ENCODE results near the gene KIF6. TPM values are rescaled to one million over a fixed set of nuclear protein-coding genes. Genes with fewer than 3 reads are reported as not detected.

The KIF6 gene
- total RNA-seq, 1 donor from 2014 or later = 1.5 TPM

DNA sequence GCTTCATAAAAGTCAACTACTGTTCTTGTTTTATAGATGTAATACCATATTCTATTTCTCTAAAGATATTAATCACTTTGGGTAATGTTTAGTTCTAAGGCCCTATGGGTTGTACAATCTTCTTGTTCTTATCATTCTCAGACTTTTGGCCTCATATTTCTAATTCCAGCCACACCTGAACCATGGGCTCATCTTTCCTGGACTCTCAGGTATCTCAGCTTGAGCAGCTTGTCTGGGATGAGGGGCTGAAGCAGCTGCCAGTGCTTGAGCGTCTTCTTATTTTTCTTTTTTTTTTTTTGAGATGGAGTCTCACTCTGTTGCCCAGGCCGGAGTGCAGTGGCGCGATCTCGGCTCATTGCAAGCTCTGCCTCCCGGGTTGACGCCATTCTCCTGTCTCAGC lies 150.2 kb downstream of the KIF6 start:
- no peak for DNase-seq (ENCODE audit: low read depth, low spot score)
- Mint-ChIP-seq H3K4me1 (peaks cover 7% of the 10 kb centered on the region), H3K4me3 (no peak overlapping the region), H3K27me3 (ENCODE audit: low read depth) (no peaks in the 10 kb centered on the region), H3K27ac (ENCODE audit: unreplicated experiment) (no peak overlapping the region), H3K9me3 (peaks cover 2% of the 10 kb centered on the region), H3K36me3 (ENCODE audit: low read depth) (no peaks in the 10 kb centered on the region)
- TF ChIP-seq, protein P1, sequence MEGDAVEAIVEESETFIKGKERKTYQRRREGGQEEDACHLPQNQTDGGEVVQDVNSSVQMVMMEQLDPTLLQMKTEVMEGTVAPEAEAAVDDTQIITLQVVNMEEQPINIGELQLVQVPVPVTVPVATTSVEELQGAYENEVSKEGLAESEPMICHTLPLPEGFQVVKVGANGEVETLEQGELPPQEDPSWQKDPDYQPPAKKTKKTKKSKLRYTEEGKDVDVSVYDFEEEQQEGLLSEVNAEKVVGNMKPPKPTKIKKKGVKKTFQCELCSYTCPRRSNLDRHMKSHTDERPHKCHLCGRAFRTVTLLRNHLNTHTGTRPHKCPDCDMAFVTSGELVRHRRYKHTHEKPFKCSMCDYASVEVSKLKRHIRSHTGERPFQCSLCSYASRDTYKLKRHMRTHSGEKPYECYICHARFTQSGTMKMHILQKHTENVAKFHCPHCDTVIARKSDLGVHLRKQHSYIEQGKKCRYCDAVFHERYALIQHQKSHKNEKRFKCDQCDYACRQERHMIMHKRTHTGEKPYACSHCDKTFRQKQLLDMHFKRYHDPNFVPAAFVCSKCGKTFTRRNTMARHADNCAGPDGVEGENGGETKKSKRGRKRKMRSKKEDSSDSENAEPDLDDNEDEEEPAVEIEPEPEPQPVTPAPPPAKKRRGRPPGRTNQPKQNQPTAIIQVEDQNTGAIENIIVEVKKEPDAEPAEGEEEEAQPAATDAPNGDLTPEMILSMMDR (conservative IDR thresholded peaks at IDR 0.05) = no peak

DNA sequence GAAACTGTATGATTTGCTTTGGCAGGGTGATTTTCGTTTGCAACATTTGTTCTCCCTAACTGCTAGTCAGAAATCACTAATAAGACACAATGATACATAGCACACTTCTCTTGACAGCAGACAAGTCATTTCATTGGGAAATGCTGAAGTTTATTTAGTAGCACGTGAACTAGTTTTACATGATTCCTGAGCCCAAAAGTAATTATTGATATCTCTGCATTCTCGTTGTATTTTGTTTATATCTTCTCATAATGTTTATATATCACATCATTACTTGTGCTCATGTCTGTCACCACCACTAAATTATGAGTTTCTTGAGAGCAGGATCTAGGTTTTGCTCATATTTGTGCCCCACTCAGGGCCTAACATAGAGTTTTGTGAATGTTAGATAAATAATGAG lies 151.7 kb downstream of the KIF6 start:
- H3K9me3 Mint-ChIP-seq = peaks cover 2% of the 10 kb centered on the region
- peaks cover 7% of the 10 kb centered on the region for H3K4me1 Mint-ChIP-seq
- no peaks in the 10 kb centered on the region for H3K27me3 Mint-ChIP-seq (ENCODE audit: low read depth)
- no peak for DNase-seq (ENCODE audit: low read depth, low spot score)
- no peaks in the 10 kb centered on the region for H3K36me3 Mint-ChIP-seq (ENCODE audit: low read depth)
- no peak overlapping the region for H3K27ac Mint-ChIP-seq (ENCODE audit: unreplicated experiment)
- H3K4me3 Mint-ChIP-seq = no peak overlapping the region
- TF ChIP-seq, protein P1 (conservative IDR thresholded peaks at IDR 0.05) = no peak

DNA sequence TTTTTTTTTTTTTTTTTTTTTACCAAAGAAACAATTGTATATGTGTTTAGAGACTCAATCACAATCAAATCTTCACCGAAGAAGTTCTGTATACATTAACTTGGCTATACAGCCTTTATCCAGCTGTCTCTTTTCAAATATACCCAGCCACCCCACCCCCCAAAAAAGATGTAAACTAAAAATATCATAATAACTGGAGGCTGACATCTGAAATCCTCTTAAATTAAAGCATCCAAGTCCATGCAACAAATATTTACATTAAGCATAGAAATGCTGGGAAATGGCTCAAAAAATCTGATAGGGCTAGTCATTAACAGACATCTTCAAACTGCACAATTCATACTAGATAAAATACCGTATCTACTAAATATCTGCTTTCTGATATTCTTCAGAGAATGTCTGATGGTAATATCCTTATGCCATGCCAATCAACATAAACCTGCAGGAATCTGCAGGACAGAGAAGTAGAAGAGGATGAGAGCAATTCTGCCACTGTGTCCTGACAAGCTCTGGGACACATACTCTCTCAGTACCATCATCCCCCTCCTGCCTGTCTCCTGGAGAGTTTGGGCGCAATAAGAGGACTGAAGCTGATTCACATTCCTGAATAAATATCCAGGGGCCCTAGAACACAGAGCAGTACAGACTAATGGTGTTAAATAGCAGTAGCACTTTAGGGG lies 152.4 kb downstream of the KIF6 start:
- TF ChIP-seq, protein P1 (conservative IDR thresholded peaks at IDR 0.05) = no peak
- Mint-ChIP-seq H3K9me3 (peaks cover 2% of the 10 kb centered on the region), H3K36me3 (ENCODE audit: low read depth) (no peaks in the 10 kb centered on the region), H3K4me3 (no peak overlapping the region), H3K27me3 (ENCODE audit: low read depth) (no peaks in the 10 kb centered on the region), H3K4me1 (peaks cover 6% of the 10 kb centered on the region), H3K27ac (ENCODE audit: unreplicated experiment) (no peak overlapping the region)
- no peak for DNase-seq (ENCODE audit: low read depth, low spot score)

DNA sequence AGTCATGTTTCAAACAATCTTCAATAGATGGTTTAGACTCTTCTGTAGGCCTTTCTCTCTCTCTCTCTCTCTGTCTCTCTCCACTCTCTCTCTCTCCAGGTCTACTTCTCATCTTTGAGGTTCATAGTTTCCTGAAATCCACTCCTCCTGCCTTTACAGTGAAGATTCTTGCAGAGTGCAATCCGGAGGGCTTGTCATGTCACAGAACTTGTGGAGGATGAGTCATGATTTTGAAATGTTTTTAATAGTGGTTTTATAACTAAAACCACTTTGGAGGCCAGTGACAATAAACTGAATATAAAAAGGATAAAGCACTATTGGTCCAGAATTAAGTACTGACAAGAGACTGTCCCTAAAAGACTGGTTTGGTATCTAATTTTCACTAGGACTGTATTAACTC lies 156.3 kb downstream of the KIF6 start:
- Mint-ChIP-seq H3K27ac (ENCODE audit: unreplicated experiment) (no peak overlapping the region), H3K36me3 (ENCODE audit: low read depth) (no peaks in the 10 kb centered on the region), H3K9me3 (peaks cover 2% of the 10 kb centered on the region), H3K4me1 (peaks cover 5% of the 10 kb centered on the region), H3K27me3 (ENCODE audit: low read depth) (no peaks in the 10 kb centered on the region), H3K4me3 (no peak overlapping the region)
- TF ChIP-seq, protein P1 (conservative IDR thresholded peaks at IDR 0.05) = no peak
- DNase-seq (ENCODE audit: low read depth, low spot score) = no peak

DNA sequence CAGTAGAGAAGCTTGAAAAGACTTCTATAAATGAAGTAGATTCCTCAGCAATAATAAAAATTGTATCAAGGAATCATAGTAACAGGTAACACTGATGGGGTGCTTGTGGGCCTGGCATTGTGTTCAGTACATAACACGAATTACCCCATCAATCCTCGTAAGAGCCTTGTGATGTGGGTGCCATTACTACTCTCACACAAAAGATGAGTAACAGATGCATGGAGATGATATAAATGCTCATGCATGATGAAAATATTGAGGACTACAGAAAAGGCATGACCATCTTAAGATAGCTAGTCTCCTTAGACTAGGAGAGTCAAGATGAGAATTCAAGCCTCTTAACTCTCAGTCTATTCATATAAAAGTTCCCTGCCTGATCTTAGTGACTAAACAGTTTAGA lies 158.1 kb downstream of the KIF6 start:
- H3K4me3 Mint-ChIP-seq = no peak overlapping the region
- H3K36me3 Mint-ChIP-seq (ENCODE audit: low read depth) = no peaks in the 10 kb centered on the region
- no peaks in the 10 kb centered on the region for H3K27me3 Mint-ChIP-seq (ENCODE audit: low read depth)
- TF ChIP-seq, protein P1 (conservative IDR thresholded peaks at IDR 0.05) = no peak
- H3K4me1 Mint-ChIP-seq = peaks cover 10% of the 10 kb centered on the region
- DNase-seq (ENCODE audit: low read depth, low spot score) = no peak
- peaks cover 2% of the 10 kb centered on the region for H3K9me3 Mint-ChIP-seq
- no peak overlapping the region for H3K27ac Mint-ChIP-seq (ENCODE audit: unreplicated experiment)
